Measurements from ENCODE around the gene AP4S1. TPM values are rescaled to one million over a fixed set of nuclear protein-coding genes. Genes with fewer than 3 reads are reported as not detected.

Gene AP4S1
- total and polyA plus RNA-seq, 2 of the 8 experiments (the other 6 are each of a cell fraction or from before 2014, with no cell fraction given) = 2.8 to 9.9 TPM

DNA sequence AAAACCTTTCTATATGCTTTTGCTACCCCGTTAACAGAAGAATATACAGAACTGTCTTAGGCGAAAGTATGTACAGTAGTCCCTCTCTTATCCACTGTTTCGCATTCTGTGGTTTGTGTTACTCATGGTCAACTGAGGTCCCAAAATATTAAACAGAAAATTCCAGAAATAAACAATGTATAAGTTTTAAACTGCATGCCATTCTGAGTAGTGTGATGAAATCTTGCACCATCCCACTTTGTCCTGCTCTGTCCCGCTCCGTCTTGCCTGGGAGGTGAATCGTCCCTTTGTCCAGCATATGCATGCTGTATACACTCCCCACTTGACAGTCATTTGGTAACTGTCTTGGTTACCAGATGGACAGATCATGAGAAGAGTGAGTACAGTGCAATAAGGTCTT lies 70.8 kb downstream of the AP4S1 start (continued):
- TF ChIP-seq RXRA (IDR thresholded peaks at IDR 0.05; ENCODE audit: insufficient read depth, low read depth, low read length) = no peak
- TF ChIP-seq CBX5 (IDR thresholded peaks at IDR 0.05; ENCODE audit: low read depth, low read length) = no peak
- TF ChIP-seq SUZ12 (IDR thresholded peaks at IDR 0.05; ENCODE audit: low read length) = no peak
- TF ChIP-seq TBP (IDR thresholded peaks at IDR 0.05; ENCODE audit: low read depth, low read length) = no peak
